Measurements from ENCODE around the gene RASA3.

- TF ChIP-seq SMAD4 (CRISPR knock-in tag; IDR thresholded peaks at IDR 0.05), result no peak
- TF ChIP-seq USF1 (CRISPR knock-in tag; IDR thresholded peaks at IDR 0.05), result no peak
- no peak for TF ChIP-seq CTCF (IDR thresholded peaks at IDR 0.05)
- no peak for TF ChIP-seq CREB1 (CRISPR knock-in tag; IDR thresholded peaks at IDR 0.05)
- TF ChIP-seq ESRRA (CRISPR knock-in tag; IDR thresholded peaks at IDR 0.05; ENCODE audit: borderline replicate concordance), result no peak
- no peak for TF ChIP-seq ELF4 (CRISPR knock-in tag; IDR thresholded peaks at IDR 0.05; ENCODE audit: low read depth)
- TF ChIP-seq USF2 (CRISPR knock-in tag; IDR thresholded peaks at IDR 0.05), result no peak
- TF ChIP-seq MAX (CRISPR knock-in tag; IDR thresholded peaks at IDR 0.05), result no peak
Measured at GRCh38 chr13:113949546-113949945, 182.9 kb downstream of the RASA3 start.
